Measurements from ENCODE around the gene POLR1A. TPM values are rescaled to one million over a fixed set of nuclear protein-coding genes. Genes with fewer than 3 reads are reported as not detected.

POLR1A gene
- total RNA-seq, 1 donor from 2014 or later, result 61.6 TPM

GRCh38 chr2:86049529-86049928, 56.2 kb downstream of the POLR1A start:
- Mint-ChIP-seq H3K4me1 (no peaks in the 10 kb centered on the region), H3K4me3 (no peak overlapping the region), H3K36me3 (peaks cover 51% of the 10 kb centered on the region), H3K27me3 (ENCODE audit: low read depth) (no peaks in the 10 kb centered on the region), H3K27ac (no peak overlapping the region), H3K9me3 (no peaks in the 10 kb centered on the region)
- no peak for TF ChIP-seq CTCF (IDR thresholded peaks at IDR 0.05; ENCODE audit: unreplicated experiment)
- no peak for DNase-seq (ENCODE audit: low spot score in 2 of 2, unreplicated experiment in 2 of 2)

- H3K4me3 Mint-ChIP-seq, result no peak overlapping the region
- no peaks in the 10 kb centered on the region for H3K4me1 Mint-ChIP-seq
- no peak overlapping the region for H3K27ac Mint-ChIP-seq
- no peaks in the 10 kb centered on the region for H3K27me3 Mint-ChIP-seq (ENCODE audit: low read depth)
- TF ChIP-seq CTCF (IDR thresholded peaks at IDR 0.05; ENCODE audit: unreplicated experiment), result no peak
- H3K36me3 Mint-ChIP-seq, result peaks cover 49% of the 10 kb centered on the region
- no peaks in the 10 kb centered on the region for H3K9me3 Mint-ChIP-seq
- DNase-seq (ENCODE audit: low spot score in 2 of 2, unreplicated experiment in 2 of 2), result no peak
Measured at GRCh38 chr2:86048888-86049287, 56.8 kb downstream of the POLR1A start.

- no peaks in the 10 kb centered on the region for H3K9me3 Mint-ChIP-seq
- H3K27ac Mint-ChIP-seq, result no peak overlapping the region
- H3K36me3 Mint-ChIP-seq, result peaks cover 47% of the 10 kb centered on the region
- DNase-seq (ENCODE audit: low spot score in 2 of 2, unreplicated experiment in 2 of 2), result no peak
- H3K27me3 Mint-ChIP-seq (ENCODE audit: low read depth), result no peaks in the 10 kb centered on the region
- TF ChIP-seq CTCF (IDR thresholded peaks at IDR 0.05; ENCODE audit: unreplicated experiment), result no peak
- H3K4me3 Mint-ChIP-seq, result no peak overlapping the region
- no peaks in the 10 kb centered on the region for H3K4me1 Mint-ChIP-seq
Measured at GRCh38 chr2:86048383-86048701, 57.3 kb downstream of the POLR1A start.

- Mint-ChIP-seq H3K4me3 (no peak overlapping the region), H3K36me3 (peaks cover 42% of the 10 kb centered on the region), H3K9me3 (no peaks in the 10 kb centered on the region), H3K27me3 (ENCODE audit: low read depth) (no peaks in the 10 kb centered on the region), H3K27ac (no peak overlapping the region), H3K4me1 (no peaks in the 10 kb centered on the region)
- DNase-seq (ENCODE audit: low spot score in 2 of 2, unreplicated experiment in 2 of 2), result no peak
- no peak for TF ChIP-seq CTCF (IDR thresholded peaks at IDR 0.05; ENCODE audit: unreplicated experiment)
Measured at GRCh38 chr2:86047575-86048382, 57.9 kb downstream of the POLR1A start.

- Mint-ChIP-seq H3K4me1 (no peaks in the 10 kb centered on the region), H3K9me3 (no peaks in the 10 kb centered on the region), H3K27ac (no peak overlapping the region), H3K27me3 (ENCODE audit: low read depth) (no peaks in the 10 kb centered on the region), H3K4me3 (no peak overlapping the region), H3K36me3 (peaks cover 43% of the 10 kb centered on the region)
- DNase-seq (ENCODE audit: low spot score in 2 of 2, unreplicated experiment in 2 of 2), result no peak
- no peak for TF ChIP-seq CTCF (IDR thresholded peaks at IDR 0.05; ENCODE audit: unreplicated experiment)
Measured at GRCh38 chr2:86045541-86045940, 60.1 kb downstream of the POLR1A start.

Measured in mesothelial cell of epicardium (in vitro differentiated cells).